ENCODE measurements around the gene SAMD11. TPM values are rescaled to one million over a fixed set of nuclear protein-coding genes. Genes with fewer than 3 reads are reported as not detected.

SAMD11 gene
- total and polyA plus RNA-seq, 2 donors (not counting 1 experiment from before 2014, with no cell fraction given): not detected

DNA sequence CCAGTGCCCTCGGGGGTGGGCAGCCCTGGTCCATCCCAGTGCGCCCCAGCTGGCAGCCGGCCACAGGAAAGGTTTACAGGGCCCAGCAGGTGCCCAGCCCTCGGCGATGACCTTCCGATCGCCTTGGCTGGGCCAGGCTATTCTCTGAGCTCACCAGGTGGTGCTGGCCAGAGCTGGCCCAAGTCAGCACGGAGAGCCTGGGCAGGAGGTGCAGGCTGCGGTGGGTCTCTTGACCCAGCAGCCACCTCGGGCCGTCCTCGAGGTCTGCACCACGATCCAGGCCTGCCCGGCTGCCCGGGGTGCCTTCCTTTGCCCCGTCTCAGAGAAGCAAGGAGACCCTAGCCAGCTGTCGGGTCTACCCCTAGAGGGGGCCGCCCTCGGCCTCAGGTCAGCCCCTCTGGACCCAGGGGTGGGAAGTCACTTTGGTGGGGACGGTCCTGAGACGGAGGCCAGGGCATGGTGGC, 57.8 kb downstream of the SAMD11 start:
- Histone ChIP-seq H3K9ac (ENCODE audit: low read length) (no peak overlapping the region), H3K4me1 (ENCODE audit: control insufficient read depth in 2 of 2, insufficient read depth in 2 of 2, low read length in 2 of 2) (peaks cover 0 to 3% of the 10 kb centered on the region in 2 donors), H3K4me2 (replicated peaks; ENCODE audit: low read depth, low read length, poor library complexity, severe bottlenecking) (no peak overlapping the region), H3K79me2 (ENCODE audit: control insufficient read depth, insufficient read depth, low read length) (no peaks in the 10 kb centered on the region), H3K9me3 (ENCODE audit: control extremely low read depth in 1 of 3, control insufficient read depth in 2 of 3, insufficient read depth in 1 of 3, low read length in 2 of 3) (peaks cover 0 to 3% (median 0%) of the 10 kb centered on the region in 3 donors), H3K36me3 (replicated peaks in 1 of 2; ENCODE audit: control extremely low read depth in 1 of 2, control insufficient read depth in 1 of 2, extremely low read depth in 1 of 2, insufficient read depth in 2 of 2, low read length in 1 of 2) (no peaks in the 10 kb centered on the region), H3K4me3 (ENCODE audit: control extremely low read depth in 1 of 5, extremely low read depth in 1 of 5, insufficient read depth in 1 of 5, low read depth in 2 of 5, low read length in 4 of 5) (no peak overlapping the region), H3K27me3 (replicated peaks in 1 of 4; ENCODE audit: control extremely low read depth in 1 of 4, control insufficient read depth in 3 of 4, insufficient read depth in 4 of 4, low read length in 3 of 4) (peaks cover 0 to 28% (median 0%) of the 10 kb centered on the region in 4 experiments), H4K20me1 (ENCODE audit: control insufficient read depth, insufficient read depth, low read length, poor library complexity, severe bottlenecking) (no peaks in the 10 kb centered on the region), H3K27ac (ENCODE audit: low read length in 2 of 2) (no peak overlapping the region), H2AFZ (ENCODE audit: insufficient read depth, low read depth, low read length, poor library complexity, severe bottlenecking) (no peak overlapping the region)
- POLR2A ChIA-PET: no interaction called here
- 83% methylated on average over 21 of the region's 21 CpGs for WGBS (ENCODE audit: insufficient coverage)
- Mint-ChIP-seq H3K9me3 (ENCODE audit: insufficient read depth) (no peaks in the 10 kb centered on the region), H3K27ac (no peak overlapping the region), H3K4me3 (no peak overlapping the region), H3K4me1 (no peaks in the 10 kb centered on the region), H3K27me3 (peaks cover 28% of the 10 kb centered on the region)
- CTCF ChIA-PET: interaction anchor here (1.1 to 3.8 kb wide), 6 partner anchors 8 to 310 kb away, joined by 3 to 27 read pairs (median 3); no protein-coding TSS in a partner anchor
- TF ChIP-seq EZH2 (IDR thresholded peaks at IDR 0.05; ENCODE audit: borderline replicate concordance, insufficient read depth, low read depth, low read length, poor library complexity, severe bottlenecking): no peak
- TF ChIP-seq, protein P1, sequence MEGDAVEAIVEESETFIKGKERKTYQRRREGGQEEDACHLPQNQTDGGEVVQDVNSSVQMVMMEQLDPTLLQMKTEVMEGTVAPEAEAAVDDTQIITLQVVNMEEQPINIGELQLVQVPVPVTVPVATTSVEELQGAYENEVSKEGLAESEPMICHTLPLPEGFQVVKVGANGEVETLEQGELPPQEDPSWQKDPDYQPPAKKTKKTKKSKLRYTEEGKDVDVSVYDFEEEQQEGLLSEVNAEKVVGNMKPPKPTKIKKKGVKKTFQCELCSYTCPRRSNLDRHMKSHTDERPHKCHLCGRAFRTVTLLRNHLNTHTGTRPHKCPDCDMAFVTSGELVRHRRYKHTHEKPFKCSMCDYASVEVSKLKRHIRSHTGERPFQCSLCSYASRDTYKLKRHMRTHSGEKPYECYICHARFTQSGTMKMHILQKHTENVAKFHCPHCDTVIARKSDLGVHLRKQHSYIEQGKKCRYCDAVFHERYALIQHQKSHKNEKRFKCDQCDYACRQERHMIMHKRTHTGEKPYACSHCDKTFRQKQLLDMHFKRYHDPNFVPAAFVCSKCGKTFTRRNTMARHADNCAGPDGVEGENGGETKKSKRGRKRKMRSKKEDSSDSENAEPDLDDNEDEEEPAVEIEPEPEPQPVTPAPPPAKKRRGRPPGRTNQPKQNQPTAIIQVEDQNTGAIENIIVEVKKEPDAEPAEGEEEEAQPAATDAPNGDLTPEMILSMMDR (IDR thresholded peaks at IDR 0.05): no peak
- ATAC-seq (ENCODE audit: low read depth) (no peak), DNase-seq (no peak)
- intact Hi-C loops (cut with micrococcal nuclease): no loop called here

DNA sequence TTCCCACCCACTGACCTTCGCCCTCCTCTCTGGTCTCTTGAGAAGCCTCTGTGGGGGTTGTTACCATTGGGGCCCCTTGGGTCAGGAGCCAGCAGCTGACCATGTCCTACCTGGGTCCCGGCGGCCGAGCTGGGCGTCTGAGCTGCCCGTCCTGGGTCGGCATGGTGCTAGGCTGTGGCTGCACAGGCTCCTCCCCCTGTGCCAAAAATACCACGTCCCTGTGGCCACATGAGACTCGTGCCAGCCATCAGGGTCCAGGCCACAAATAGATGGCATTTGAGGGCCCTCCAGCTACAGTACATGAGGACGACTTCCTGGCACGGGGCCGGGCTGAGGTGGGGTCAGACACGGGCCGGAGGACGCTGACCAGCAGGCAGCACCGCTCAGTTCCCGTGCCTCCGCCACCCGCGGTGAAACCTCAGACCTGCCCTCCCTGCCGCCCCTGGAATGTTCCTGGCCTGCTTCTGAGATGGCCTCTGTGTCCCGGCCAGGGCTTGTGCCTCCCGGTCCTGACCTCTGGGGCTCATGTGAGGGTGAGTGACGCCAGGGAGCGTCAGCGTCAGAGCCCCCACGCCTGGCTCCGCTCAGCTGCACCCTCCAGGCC, 58.3 kb downstream of the SAMD11 start, which contains the start of gene PERM1:
Gene PERM1, minus strand, starts transcription at position 139 of the 604 bp plus-strand sequence. CDS start 1,064 bp downstream, outside the sequence.
- Histone ChIP-seq H3K4me1 (ENCODE audit: control insufficient read depth in 2 of 2, insufficient read depth in 2 of 2, low read length in 2 of 2) (peaks cover 0 to 3% of the 10 kb centered on the region in 2 donors), H3K36me3 (replicated peaks in 1 of 2; ENCODE audit: control extremely low read depth in 1 of 2, control insufficient read depth in 1 of 2, extremely low read depth in 1 of 2, insufficient read depth in 2 of 2, low read length in 1 of 2) (no peaks in the 10 kb centered on the region), H4K20me1 (ENCODE audit: control insufficient read depth, insufficient read depth, low read length, poor library complexity, severe bottlenecking) (no peaks in the 10 kb centered on the region), H2AFZ (ENCODE audit: insufficient read depth, low read depth, low read length, poor library complexity, severe bottlenecking) (no peak within 1 kb of the TSS), H3K27ac (ENCODE audit: low read length in 2 of 2) (no peak within 1 kb of the TSS), H3K9me3 (ENCODE audit: control extremely low read depth in 1 of 3, control insufficient read depth in 2 of 3, insufficient read depth in 1 of 3, low read length in 2 of 3) (peaks cover 0 to 3% (median 0%) of the 10 kb centered on the region in 3 donors), H3K27me3 (replicated peaks in 1 of 4; ENCODE audit: control extremely low read depth in 1 of 4, control insufficient read depth in 3 of 4, insufficient read depth in 4 of 4, low read length in 3 of 4) (peaks cover 0 to 28% (median 0%) of the 10 kb centered on the region in 4 experiments), H3K9ac (ENCODE audit: low read length) (no peak within 1 kb of the TSS), H3K79me2 (ENCODE audit: control insufficient read depth, insufficient read depth, low read length) (no peaks in the 10 kb centered on the region), H3K4me3 (ENCODE audit: control extremely low read depth in 1 of 5, extremely low read depth in 1 of 5, insufficient read depth in 1 of 5, low read depth in 2 of 5, low read length in 4 of 5) (no peak within 1 kb of the TSS), H3K4me2 (replicated peaks; ENCODE audit: low read depth, low read length, poor library complexity, severe bottlenecking) (no peak within 1 kb of the TSS)
- WGBS (ENCODE audit: insufficient coverage): 76% methylated on average over 28 of the region's 28 CpGs
- DNase-seq: no peak
- TF ChIP-seq, protein P1 (IDR thresholded peaks at IDR 0.05): no peak
- no peak for TF ChIP-seq EZH2 (IDR thresholded peaks at IDR 0.05; ENCODE audit: borderline replicate concordance, insufficient read depth, low read depth, low read length, poor library complexity, severe bottlenecking)
- H3K27me3 Mint-ChIP-seq: peaks cover 29% of the 10 kb centered on the region
- no peaks in the 10 kb centered on the region for H3K4me1 Mint-ChIP-seq
- intact Hi-C loops (cut with micrococcal nuclease): no loop called here
- H3K27ac Mint-ChIP-seq: no peak within 1 kb of the TSS
- no peaks in the 10 kb centered on the region for H3K9me3 Mint-ChIP-seq (ENCODE audit: insufficient read depth)
- ChIA-PET CTCF (interaction anchor here (1.0 to 3.8 kb wide), 10 partner anchors 7 to 522 kb away, joined by 3 to 32 read pairs (median 4); partner anchors contain the start of gene AGRN), POLR2A (no interaction called here)
- no peak for ATAC-seq (ENCODE audit: low read depth)
- H3K4me3 Mint-ChIP-seq: no peak within 1 kb of the TSS
